Neural progenitor cell (in vitro differentiated cells): Measurements from ENCODE around the gene CHRD. TPM values are rescaled to one million over a fixed set of nuclear protein-coding genes. Genes with fewer than 3 reads are reported as not detected.

ENCODE experiments used
- DNase-seq: peaks from one replicate; pipeline ENCODE4 v3.0.0-alpha.2; 2016; ENCODE audit warnings: low spot score
- H2AFZ ChIP-seq: fragments of 200-600 bp; sonication (generic); replicated peaks from 2 replicates; pipeline ENCODE4 v1.6.1; 2016; ENCODE audit warnings: antibody characterized with exemption
- H3F3A ChIP-seq: fragments of 200-600 bp; sonication (generic); 2 replicates; pipeline ENCODE4 v1.6.1; 2016; ENCODE audit warnings: antibody characterized with exemption, low read depth
- H3K27ac ChIP-seq: fragments of 200-600 bp; sonication (generic); 2 replicates; pipeline ENCODE4 v1.5.1; 2016; ENCODE audit warnings: mild to moderate bottlenecking
- H3K27me3 ChIP-seq: fragments of 200-600 bp; sonication (generic); 2 replicates; pipeline ENCODE4 v1.6.1; 2016; ENCODE audit warnings: mild to moderate bottlenecking, moderate library complexity
- H3K36me3 ChIP-seq: fragments of 200-600 bp; sonication (generic); 2 replicates; pipeline ENCODE4 v1.5.1; 2016
- H3K4me1 ChIP-seq: fragments of 200-600 bp; sonication (generic); 2 replicates; pipeline ENCODE4 v1.6.1; 2016; ENCODE audit warnings: mixed run types
- H3K4me2 ChIP-seq: fragments of 200-600 bp; sonication (generic); 2 replicates; pipeline ENCODE4 v1.6.1; 2016
- H3K4me3 ChIP-seq: fragments of 200-600 bp; sonication (generic); 2 replicates; pipeline ENCODE4 v1.5.1; 2016
- H3K79me2 ChIP-seq: fragments of 200-600 bp; sonication (generic); 2 replicates; pipeline ENCODE4 v1.6.1; 2016; ENCODE audit warnings: low read depth
- H3K9ac ChIP-seq: fragments of 200-600 bp; sonication (generic); 2 replicates; pipeline ENCODE4 v1.6.1; 2016
- H3K9me3 ChIP-seq: fragments of 200-600 bp; sonication (generic); 2 replicates; pipeline ENCODE4 v1.5.1; 2016; ENCODE audit warnings: low read depth
- H4K20me1 ChIP-seq: fragments of 200-600 bp; sonication (generic); 2 replicates; pipeline ENCODE4 v1.6.1; 2016; ENCODE audit warnings: low read depth
- H3K27ac Mint-ChIP-seq: 3 replicates; pipeline ENCODE4 v1.8.0; 2021; ENCODE audit warnings: mixed read lengths
- H3K27me3 Mint-ChIP-seq: 2 replicates; pipeline ENCODE4 v1.8.0; 2022; ENCODE audit warnings: low read depth, mild to moderate bottlenecking, inconsistent platforms, moderate library complexity, mixed read lengths; ENCODE audit not compliant: insufficient read depth
- H3K36me3 Mint-ChIP-seq: 3 replicates; pipeline ENCODE4 v1.8.0; 2021; ENCODE audit warnings: mixed read lengths
- H3K4me1 Mint-ChIP-seq: 3 replicates; pipeline ENCODE4 v1.8.0; 2021; ENCODE audit warnings: mixed read lengths
- H3K4me3 Mint-ChIP-seq: 3 replicates; pipeline ENCODE4 v1.8.0; 2021; ENCODE audit warnings: mild to moderate bottlenecking, moderate library complexity, mixed read lengths
- H3K9me3 Mint-ChIP-seq: 3 replicates; pipeline ENCODE4 v1.8.0; 2020; ENCODE audit warnings: mixed read lengths
- EZH2 ChIP-seq: fragments of 200-600 bp; sonication (generic); IDR thresholded peaks from 2 replicates; pipeline ENCODE4 v1.6.1; 2017; ENCODE audit warnings: antibody characterized with exemption, mild to moderate bottlenecking, moderate library complexity
- EZH2phosphoT487 ChIP-seq: fragments of 200-600 bp; sonication (generic); IDR thresholded peaks from 2 replicates; pipeline ENCODE4 v1.6.1; 2017; ENCODE audit warnings: antibody characterized with exemption
- total RNA-seq: library from RNA; depleted of rRNA; stranded (reverse); fragments of >200 nt; gene quantifications from 2 replicates; pipeline ENCODE4 v1.2.3, GENCODE V29; 2015; ENCODE audit warnings: low replicate concordance
- TF ChIP-seq, protein P1 (sequence below): fragments of 200-600 bp; sonication (generic); IDR thresholded peaks from 2 replicates; pipeline ENCODE4 v1.5.1; 2017; ENCODE audit warnings: antibody characterized with exemption, mild to moderate bottlenecking

The CHRD gene
- total RNA-seq, 1 donor from 2014 or later, result 2.3 TPM

DNA sequence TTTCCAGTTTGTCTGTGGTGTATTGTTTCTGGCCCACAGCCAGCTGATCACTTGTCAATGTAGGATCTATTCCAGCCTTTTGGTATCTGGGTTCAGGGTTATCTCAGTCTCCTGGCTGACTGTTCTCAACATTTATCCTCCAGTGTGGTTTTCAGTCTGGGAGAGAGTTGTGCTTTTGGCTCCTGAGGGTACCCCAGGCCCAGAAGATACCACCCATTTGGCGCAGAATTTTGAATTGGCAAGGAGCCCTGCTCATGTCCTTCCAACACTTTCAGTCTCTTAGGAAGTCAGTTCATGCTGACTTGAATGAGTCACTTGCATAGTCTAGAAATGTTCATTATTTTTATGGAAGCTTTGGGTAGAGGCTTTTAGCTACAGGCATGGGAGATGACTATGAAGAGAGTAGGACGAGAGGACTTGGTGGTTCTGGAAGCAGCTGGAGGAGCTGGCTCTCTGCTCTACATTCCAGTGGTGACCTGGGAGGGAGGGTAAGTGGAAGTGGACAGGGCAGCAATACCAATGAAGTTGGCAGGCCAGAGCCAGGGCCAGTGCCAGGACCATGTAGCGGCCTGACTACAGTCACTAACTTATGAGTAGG, 11.2 kb upstream of the CHRD start:
- no peak overlapping the region for H3K4me2 ChIP-seq

DNA sequence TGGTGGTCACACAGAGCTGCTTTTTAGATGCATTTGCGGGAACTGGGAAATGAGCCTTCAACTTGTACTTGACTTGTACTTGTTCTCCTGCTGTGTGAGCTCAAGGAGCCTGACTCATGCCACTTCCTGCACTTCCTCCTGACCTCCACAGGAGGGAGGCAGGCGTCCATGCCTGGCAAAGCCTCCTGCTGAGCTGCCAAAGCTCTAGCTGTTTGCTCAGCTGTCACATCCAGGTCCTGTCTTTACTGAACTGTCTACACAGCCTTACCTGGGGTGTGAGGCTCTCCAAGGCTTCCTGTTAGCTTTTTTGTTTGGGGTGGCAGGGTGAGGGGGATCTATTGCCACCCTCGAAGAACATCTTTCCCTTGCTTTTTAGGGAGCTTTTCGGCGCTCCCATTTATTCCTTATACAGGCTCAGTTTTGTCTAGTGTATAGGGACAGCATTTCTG, 8.3 kb upstream of the CHRD start:
- Histone ChIP-seq H2AFZ (no peak overlapping the region), H3K79me2 (no peaks in the 10 kb centered on the region)

More for the DNA sequence above, 11.2 kb upstream of the CHRD start:
- no peak overlapping the region for H3K4me3 ChIP-seq
- H3K36me3 ChIP-seq, result peaks cover 7% of the 10 kb centered on the region
- H3K4me3 Mint-ChIP-seq, result no peak overlapping the region
- peaks cover 26% of the 10 kb centered on the region for H3K4me1 Mint-ChIP-seq
- H3K27ac ChIP-seq, result no peak overlapping the region
- H4K20me1 ChIP-seq, result peaks cover 42% of the 10 kb centered on the region
- H3K9me3 Mint-ChIP-seq, result no peaks in the 10 kb centered on the region
- H3K9me3 ChIP-seq, result no peaks in the 10 kb centered on the region
- peaks cover 3% of the 10 kb centered on the region for H3K4me1 ChIP-seq
- TF ChIP-seq, protein P1, sequence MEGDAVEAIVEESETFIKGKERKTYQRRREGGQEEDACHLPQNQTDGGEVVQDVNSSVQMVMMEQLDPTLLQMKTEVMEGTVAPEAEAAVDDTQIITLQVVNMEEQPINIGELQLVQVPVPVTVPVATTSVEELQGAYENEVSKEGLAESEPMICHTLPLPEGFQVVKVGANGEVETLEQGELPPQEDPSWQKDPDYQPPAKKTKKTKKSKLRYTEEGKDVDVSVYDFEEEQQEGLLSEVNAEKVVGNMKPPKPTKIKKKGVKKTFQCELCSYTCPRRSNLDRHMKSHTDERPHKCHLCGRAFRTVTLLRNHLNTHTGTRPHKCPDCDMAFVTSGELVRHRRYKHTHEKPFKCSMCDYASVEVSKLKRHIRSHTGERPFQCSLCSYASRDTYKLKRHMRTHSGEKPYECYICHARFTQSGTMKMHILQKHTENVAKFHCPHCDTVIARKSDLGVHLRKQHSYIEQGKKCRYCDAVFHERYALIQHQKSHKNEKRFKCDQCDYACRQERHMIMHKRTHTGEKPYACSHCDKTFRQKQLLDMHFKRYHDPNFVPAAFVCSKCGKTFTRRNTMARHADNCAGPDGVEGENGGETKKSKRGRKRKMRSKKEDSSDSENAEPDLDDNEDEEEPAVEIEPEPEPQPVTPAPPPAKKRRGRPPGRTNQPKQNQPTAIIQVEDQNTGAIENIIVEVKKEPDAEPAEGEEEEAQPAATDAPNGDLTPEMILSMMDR, result no peak
- TF ChIP-seq EZH2 (no peak), EZH2phosphoT487 (no peak)
- H3K79me2 ChIP-seq, result peaks cover 21% of the 10 kb centered on the region
- no peak overlapping the region for H2AFZ ChIP-seq
- no peak for DNase-seq
- H3K36me3 Mint-ChIP-seq, result peaks cover 33% of the 10 kb centered on the region
- no peak overlapping the region for H3K27ac Mint-ChIP-seq
- peaks cover 33% of the 10 kb centered on the region for H3F3A ChIP-seq
- no peak overlapping the region for H3K9ac ChIP-seq
- H3K27me3 Mint-ChIP-seq, result peaks cover 13% of the 10 kb centered on the region
- H3K27me3 ChIP-seq, result no peaks in the 10 kb centered on the region

DNA sequence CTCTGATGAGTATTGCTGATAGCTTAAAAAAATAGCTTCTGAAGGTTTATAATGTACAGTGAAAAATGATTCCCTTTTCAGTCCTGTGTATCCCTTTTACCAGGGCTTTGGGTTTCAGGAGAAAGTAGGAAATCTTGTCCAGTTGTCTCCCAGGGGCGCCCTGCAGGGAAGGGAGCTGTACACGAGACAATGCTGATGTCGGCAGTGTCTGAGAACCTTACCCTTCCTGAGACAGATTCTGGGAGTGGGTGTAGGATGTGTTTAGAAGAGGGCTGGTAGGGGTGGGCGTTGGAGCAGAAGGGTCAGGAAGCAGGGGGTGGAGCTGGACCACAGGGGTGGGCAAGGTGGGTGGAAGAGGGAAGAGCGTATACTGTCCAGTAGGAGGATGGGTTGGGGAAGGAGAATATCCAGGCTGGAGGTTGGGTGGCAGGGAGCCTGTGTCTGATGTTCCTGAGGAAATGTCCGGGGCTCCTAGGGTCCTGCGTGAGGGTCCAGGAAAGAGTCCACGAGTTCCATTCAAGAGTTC, 7.5 kb upstream of the CHRD start:
- Histone ChIP-seq H3K9ac (no peak overlapping the region), H3K9me3 (no peaks in the 10 kb centered on the region), H3K4me3 (no peak overlapping the region), H3K4me1 (peaks cover 4% of the 10 kb centered on the region), H3F3A (peaks cover 32% of the 10 kb centered on the region), H3K27ac (no peak overlapping the region), H4K20me1 (peaks cover 38% of the 10 kb centered on the region), H3K36me3 (no peaks in the 10 kb centered on the region), H3K79me2 (no peaks in the 10 kb centered on the region), H3K27me3 (no peaks in the 10 kb centered on the region), H2AFZ (no peak overlapping the region), H3K4me2 (no peak overlapping the region)
- Mint-ChIP-seq H3K9me3 (no peaks in the 10 kb centered on the region), H3K36me3 (peaks cover 10% of the 10 kb centered on the region), H3K27ac (no peak overlapping the region), H3K4me3 (no peak overlapping the region), H3K27me3 (peaks cover 25% of the 10 kb centered on the region), H3K4me1 (peaks cover 16% of the 10 kb centered on the region)
- TF ChIP-seq EZH2, result no peak
- TF ChIP-seq EZH2phosphoT487, result no peak
- TF ChIP-seq, protein P1, result no peak
- no peak for DNase-seq

More for the DNA sequence above, 8.3 kb upstream of the CHRD start:
- H3K9me3 Mint-ChIP-seq, result no peaks in the 10 kb centered on the region
- TF ChIP-seq EZH2phosphoT487, result no peak
- no peak for TF ChIP-seq EZH2
- TF ChIP-seq, protein P1, result peak; percentile 79
- Histone ChIP-seq H3K9me3 (no peaks in the 10 kb centered on the region), H4K20me1 (peaks cover 38% of the 10 kb centered on the region), H3F3A (peaks cover 32% of the 10 kb centered on the region), H3K4me2 (no peak overlapping the region), H3K27me3 (no peaks in the 10 kb centered on the region), H3K27ac (no peak overlapping the region), H3K4me1 (no peaks in the 10 kb centered on the region), H3K4me3 (no peak overlapping the region), H3K36me3 (no peaks in the 10 kb centered on the region), H3K9ac (no peak overlapping the region)
- H3K27ac Mint-ChIP-seq, result no peak overlapping the region
- peak; percentile 86 for DNase-seq
- peaks cover 18% of the 10 kb centered on the region for H3K36me3 Mint-ChIP-seq
- peaks cover 19% of the 10 kb centered on the region for H3K27me3 Mint-ChIP-seq
- peaks cover 15% of the 10 kb centered on the region for H3K4me1 Mint-ChIP-seq
- H3K4me3 Mint-ChIP-seq, result no peak overlapping the region
